ENCODE data around the gene CBX2. TPM values are rescaled to one million over a fixed set of nuclear protein-coding genes. Genes with fewer than 3 reads are reported as not detected.

CBX2 gene
- total RNA-seq, 2 donors from 2014 or later = 2.8 to 3.3 TPM

GRCh38 chr17:79790805-79791734 lies 13.1 kb downstream of the CBX2 start:
- DNase-seq (ENCODE audit: low spot score in 2 of 2) (no peak), ATAC-seq (peak; percentile 24 to 28)
- no peaks in the 10 kb centered on the region for H3K9me3 Mint-ChIP-seq
- no peak overlapping the region for H3K27ac Mint-ChIP-seq
- no peaks in the 10 kb centered on the region for H3K36me3 Mint-ChIP-seq

DNA sequence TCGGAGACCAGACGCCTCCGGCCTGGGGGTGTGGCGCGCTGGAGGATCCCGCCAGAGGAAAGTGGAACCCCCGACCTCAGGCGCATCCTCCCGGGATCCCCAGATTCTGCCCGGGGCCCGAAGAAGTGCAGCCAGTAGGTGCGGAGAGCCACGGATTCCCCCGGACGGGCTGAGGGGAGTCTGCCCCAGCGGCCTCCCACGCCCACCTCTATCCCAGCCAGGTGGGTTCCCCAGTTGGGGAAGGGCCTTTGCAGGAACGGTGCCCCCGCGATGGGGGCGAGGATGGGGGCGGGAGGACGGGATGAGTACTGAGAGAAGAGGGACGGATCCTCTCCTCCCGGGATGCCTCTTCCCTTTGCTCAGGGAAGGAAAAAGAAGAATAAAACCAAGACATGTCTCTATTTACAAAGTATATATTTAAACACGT lies 13.8 kb downstream of the CBX2 start:
- DNase-seq (ENCODE audit: low spot score in 2 of 2) (no peak), ATAC-seq (no peak)
- Mint-ChIP-seq H3K9me3 (no peaks in the 10 kb centered on the region), H3K36me3 (no peaks in the 10 kb centered on the region), H3K27ac (no peak overlapping the region)

GRCh38 chr17:79792341-79792871 lies 14.5 kb downstream of the CBX2 start:
- no peak overlapping the region for H3K27ac Mint-ChIP-seq
- no peaks in the 10 kb centered on the region for H3K36me3 Mint-ChIP-seq
- no peak for ATAC-seq
- H3K9me3 Mint-ChIP-seq = no peaks in the 10 kb centered on the region
- no peak for DNase-seq (ENCODE audit: low spot score in 2 of 2)

DNA sequence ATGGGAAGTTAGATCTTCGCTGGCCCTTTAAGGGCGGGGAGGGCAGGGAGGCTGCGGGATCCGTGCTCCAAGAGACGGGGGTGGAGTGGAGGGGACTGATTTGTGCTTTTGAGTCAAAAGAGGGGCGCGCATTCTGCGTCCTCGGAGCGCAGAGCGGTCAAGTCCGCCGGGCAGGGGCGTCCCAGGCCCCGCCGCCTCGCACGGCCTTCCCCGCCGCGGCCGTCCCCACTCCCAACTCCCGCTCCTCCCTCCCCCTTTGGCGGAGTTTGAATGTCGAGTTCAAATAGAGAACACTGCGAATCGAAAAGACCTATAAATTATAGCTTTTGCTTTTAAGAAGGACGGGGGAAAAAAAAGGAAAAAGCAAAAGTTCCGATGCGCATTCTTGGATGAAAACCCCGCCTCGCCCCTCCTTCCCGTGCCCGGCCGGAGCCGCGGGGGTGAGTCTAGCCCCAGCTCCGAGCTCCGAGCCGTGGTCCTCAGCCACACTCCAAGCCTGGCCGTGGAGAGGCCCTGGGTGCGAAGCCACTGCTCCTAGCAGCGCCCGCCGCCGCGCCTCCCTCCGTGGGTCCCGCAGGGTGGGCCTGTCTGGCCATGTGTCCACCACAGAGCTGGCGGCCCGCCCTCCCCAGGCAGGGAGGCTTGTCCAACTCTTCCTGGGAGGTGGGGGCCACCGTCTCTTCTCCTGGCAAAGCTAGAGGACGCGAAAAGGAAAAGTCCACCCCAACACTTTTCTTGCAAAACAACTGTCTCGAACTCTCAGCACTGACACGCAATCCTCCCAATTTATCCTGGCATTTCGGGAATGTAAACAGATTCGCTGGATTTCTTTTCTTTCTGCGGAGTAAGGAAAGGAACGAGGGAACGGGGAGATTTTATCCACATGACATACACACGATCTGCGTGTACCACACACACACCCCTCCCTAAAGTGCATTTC lies 15.3 kb downstream of the CBX2 start:
- Mint-ChIP-seq H3K27ac (no peak overlapping the region), H3K9me3 (no peaks in the 10 kb centered on the region), H3K36me3 (no peaks in the 10 kb centered on the region)
- DNase-seq (ENCODE audit: low spot score in 2 of 2) (no peak), ATAC-seq (no peak)

DNA sequence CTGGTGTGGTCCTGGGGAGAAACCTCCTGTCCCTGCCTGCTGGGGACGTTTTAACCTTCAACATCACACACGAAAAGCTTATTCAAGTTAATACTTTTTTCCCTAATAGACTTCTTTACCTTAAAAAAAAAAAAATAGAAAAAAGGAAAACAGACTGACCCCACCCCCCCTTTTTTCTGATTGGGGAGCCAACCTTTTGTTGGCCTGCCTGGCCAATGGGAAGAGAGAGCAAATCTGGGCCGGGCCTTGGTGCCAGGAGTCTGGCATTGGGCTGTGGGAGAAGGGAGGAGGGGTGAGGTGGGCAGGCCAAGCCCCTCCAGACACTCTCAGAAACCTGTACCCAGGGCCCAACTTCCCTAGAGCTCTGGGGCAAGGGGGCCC lies 16.0 kb downstream of the CBX2 start:
- Mint-ChIP-seq H3K27ac (no peak overlapping the region), H3K36me3 (no peaks in the 10 kb centered on the region), H3K9me3 (no peaks in the 10 kb centered on the region)
- ATAC-seq = no peak
- DNase-seq (ENCODE audit: low spot score in 2 of 2) = no peak

- Mint-ChIP-seq H3K9me3 (no peaks in the 10 kb centered on the region), H3K36me3 (peaks cover 0 to 5% of the 10 kb centered on the region in 2 donors)
- ATAC-seq = no peak
These were observed 16.9 kb downstream of the CBX2 start for GRCh38 chr17:79794659-79795511.

GRCh38 chr17:79795795-79796443 lies 18.0 kb downstream of the CBX2 start:
- Mint-ChIP-seq H3K27ac (no peak overlapping the region), H3K36me3 (peaks cover 0 to 11% of the 10 kb centered on the region in 2 donors), H3K9me3 (no peaks in the 10 kb centered on the region)
- DNase-seq (ENCODE audit: low spot score in 2 of 2) = no peak
- no peak for ATAC-seq

More at GRCh38 chr17:79794659-79795511, 16.9 kb downstream of the CBX2 start:
- DNase-seq (ENCODE audit: low spot score in 2 of 2) = no peak
- no peak overlapping the region for H3K27ac Mint-ChIP-seq

DNA sequence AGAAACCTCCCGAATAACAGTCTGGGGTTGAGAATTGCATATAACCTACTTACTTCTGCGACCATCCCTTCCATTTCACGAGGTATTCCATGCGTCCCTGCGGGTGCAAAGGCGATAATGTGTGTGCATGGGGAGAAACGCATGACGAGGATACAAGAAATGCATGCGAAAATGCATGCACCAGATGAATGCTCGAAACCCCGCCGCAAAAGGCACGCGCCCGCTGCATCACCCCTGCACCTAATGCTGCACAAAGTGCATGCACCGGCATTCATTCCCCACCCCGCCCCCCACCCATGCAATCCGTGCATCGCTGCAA lies 18.5 kb downstream of the CBX2 start:
- Mint-ChIP-seq H3K36me3 (peaks cover 0 to 11% of the 10 kb centered on the region in 2 donors), H3K9me3 (no peaks in the 10 kb centered on the region), H3K27ac (no peak overlapping the region)
- ATAC-seq (no peak), DNase-seq (ENCODE audit: low spot score in 2 of 2) (no peak)

- peak; percentile 87 to 90 for ATAC-seq
- peak within 1 kb of the TSS; percentile 57 to 60 for H3K27ac Mint-ChIP-seq
- DNase-seq (ENCODE audit: low spot score in 2 of 2) = peak; percentile 98 to 99
- H3K9me3 Mint-ChIP-seq = no peaks in the 10 kb centered on the region
- peaks cover 3 to 15% of the 10 kb centered on the region in 2 donors for H3K36me3 Mint-ChIP-seq
These were observed 19.0 kb downstream of the CBX2 start, which contains the start of gene CBX8 for GRCh38 chr17:79796763-79797491. TSS of gene CBX8 (minus strand) at chr17:79797077. CDS start at chr17:79796998, 79 bp downstream.

- H3K27ac Mint-ChIP-seq = peak overlapping the region in 1 of 2 donors; percentile 57
- DNase-seq (ENCODE audit: low spot score in 2 of 2) (no peak), ATAC-seq (peak; percentile 22 to 46)
- H3K36me3 Mint-ChIP-seq = peaks cover 5 to 17% of the 10 kb centered on the region in 2 donors
- no peaks in the 10 kb centered on the region for H3K9me3 Mint-ChIP-seq
These were observed 19.7 kb downstream of the CBX2 start for GRCh38 chr17:79797492-79798298.

DNA sequence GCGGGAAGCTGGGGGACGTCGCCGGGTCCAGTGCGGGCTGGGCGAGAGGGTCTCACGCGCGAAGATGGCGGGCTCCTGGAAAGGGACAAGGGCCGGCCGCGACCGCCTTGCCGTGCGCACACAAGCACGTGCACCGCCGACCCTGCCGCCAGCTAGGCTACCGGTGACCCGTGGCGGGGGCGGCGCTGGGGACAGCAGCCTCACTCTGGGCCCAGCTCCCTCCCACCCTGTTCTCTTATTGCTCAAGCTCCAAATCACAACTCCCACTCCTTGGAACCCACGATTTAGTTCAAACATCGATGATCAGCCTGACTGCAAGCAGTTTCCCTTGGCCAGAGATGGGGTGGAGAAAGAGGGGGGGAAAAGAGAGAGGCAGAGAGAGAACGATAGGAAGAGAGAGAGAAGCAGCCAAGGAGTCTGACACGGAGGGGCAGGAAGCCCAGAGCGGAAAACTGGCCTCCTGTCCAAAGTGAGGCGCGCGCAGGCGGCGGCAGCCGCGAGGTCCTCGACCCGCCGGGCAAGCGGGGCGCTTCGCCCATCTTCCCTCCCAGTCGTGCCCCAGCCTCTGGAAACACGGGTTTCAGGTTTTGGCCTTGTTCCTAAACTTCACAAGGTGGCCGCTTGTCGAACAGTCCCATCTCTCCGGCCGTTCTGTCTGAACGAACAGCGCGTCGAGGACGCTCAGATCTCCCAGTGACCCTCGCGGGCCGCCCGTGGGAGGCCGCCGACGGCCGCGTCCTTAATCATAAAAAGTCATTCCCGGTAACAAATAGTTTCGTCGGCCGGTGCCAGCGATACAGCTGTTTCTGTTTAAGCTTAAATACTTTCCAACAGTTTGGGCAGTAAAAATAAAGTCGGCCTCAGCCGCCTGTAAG lies 20.6 kb downstream of the CBX2 start:
- H3K9me3 Mint-ChIP-seq = no peaks in the 10 kb centered on the region
- no peak overlapping the region for H3K27ac Mint-ChIP-seq
- peak in 1 of 2 donors; percentile 25 for DNase-seq (ENCODE audit: low spot score in 2 of 2)
- ATAC-seq = no peak
- H3K36me3 Mint-ChIP-seq = peaks cover 5 to 17% of the 10 kb centered on the region in 2 donors

- ATAC-seq (no peak), DNase-seq (ENCODE audit: low spot score in 2 of 2) (peak in 1 of 2 donors; percentile 15)
- no peaks in the 10 kb centered on the region for H3K9me3 Mint-ChIP-seq
- H3K27ac Mint-ChIP-seq = no peak overlapping the region
- peaks cover 5 to 17% of the 10 kb centered on the region in 2 donors for H3K36me3 Mint-ChIP-seq
These were observed 21.2 kb downstream of the CBX2 start for GRCh38 chr17:79799174-79799537.

DNA sequence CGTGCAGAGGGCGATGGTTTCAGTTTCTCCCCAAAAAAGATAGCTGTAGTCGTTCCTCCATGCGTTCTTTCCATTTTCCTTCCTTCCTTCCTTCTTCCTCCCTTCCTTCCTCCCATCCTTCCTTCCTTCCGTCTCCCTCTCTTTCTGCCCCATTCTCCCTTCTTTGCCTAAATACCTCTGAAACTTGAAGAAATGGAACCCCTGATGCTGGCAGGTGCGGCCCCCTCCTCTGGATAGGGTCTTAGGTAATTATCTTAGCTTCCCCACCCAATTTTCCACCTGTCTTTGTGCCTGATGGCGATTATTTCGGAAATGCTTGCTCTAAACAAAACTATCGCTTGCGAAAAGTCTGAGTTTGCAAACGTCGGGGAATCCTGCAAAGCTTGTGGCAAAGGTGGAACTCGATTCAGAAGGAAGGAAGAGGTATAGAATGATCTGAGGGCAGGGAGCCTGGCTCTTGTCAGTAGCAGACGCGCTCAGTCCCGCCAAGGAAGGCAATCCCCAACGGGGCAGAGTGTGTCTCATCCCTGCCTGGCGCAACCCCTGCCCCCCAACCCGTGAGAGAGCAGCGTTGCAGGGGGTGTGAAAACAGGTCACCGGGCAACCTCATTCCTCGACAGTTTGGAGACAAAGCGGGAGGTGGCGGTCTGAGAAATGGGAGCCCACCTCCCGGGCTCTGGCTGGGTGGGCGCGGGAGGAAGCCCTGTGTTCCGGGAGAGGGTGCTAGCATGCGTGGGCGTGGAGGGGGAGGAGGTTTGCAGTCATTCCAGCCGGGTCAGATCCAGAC lies 21.8 kb downstream of the CBX2 start:
- no peak overlapping the region for H3K27ac Mint-ChIP-seq
- DNase-seq (ENCODE audit: low spot score in 2 of 2) = peak in 1 of 2 donors; percentile 26

More for the DNA sequence above, 21.8 kb downstream of the CBX2 start:
- H3K36me3 Mint-ChIP-seq = peaks cover 5 to 23% of the 10 kb centered on the region in 2 donors
- ATAC-seq = no peak
- no peaks in the 10 kb centered on the region for H3K9me3 Mint-ChIP-seq

Data from activated naive CD4-positive, alpha-beta T cell treated with anti-CD3 and anti-CD28 coated beads, Interleukin-2, amount 50 U/mL, for 72 hours (primary cell).